Cardiac septum (tissue), 1 donor: ENCODE measurements around the gene GMPR. TPM values are rescaled to one million over a fixed set of nuclear protein-coding genes. Genes with fewer than 3 reads are reported as not detected.
"Not testable (repeated sequence)": the region's sequence is repeated elsewhere in the genome, so short reads cannot be mapped to it uniquely, and the experiment has no call there.

ENCODE experiments used
- DNase-seq: peaks from one replicate; pipeline ENCODE4 v3.0.0-alpha.2; 2020; ENCODE audit warnings: low spot score
- intact Hi-C: fragments of 100-400 bp; cut with DNase I; formaldehyde crosslinking; loops from one replicate; pipeline ENCODE4 v1.14.0; 2022
- total RNA-seq: library from RNA; stranded (reverse); fragmentation: NEBNext Ultra II Directional; extraction: Animal tissue kit (Norgen Biotek cat#: 25700); gene quantifications from one replicate; pipeline ENCODE4 v1.2.1, GENCODE V29; 2021
- donor health status: DM: no; HTN: no; CAD: no.

GMPR gene
- total RNA-seq, 1 donor from 2014 or later: 71.0 TPM

GRCh38 chr6:16263464-16264099 lies 25.2 kb downstream of the GMPR start:
- intact Hi-C loops, DNase-seq: not testable (repeated sequence)

DNA sequence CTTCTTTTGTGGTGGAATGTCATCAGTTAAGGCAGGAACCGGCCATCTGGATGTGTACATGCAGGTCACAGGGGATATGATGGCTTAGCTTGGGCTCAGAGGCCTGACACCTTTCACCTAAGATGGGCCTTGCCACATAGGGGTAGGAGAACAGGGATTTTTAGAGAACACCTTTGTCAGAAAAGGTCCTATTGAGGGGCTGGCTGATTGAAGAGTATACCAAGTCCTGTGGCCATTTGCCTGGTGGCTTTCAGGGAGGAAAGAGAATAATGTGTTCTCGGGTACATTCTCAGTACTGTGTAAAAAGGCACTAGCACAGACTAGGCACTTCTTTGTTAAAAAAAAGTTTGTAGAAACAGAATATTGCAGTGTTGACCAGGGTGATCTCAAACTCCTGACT lies 26.4 kb downstream of the GMPR start:
- intact Hi-C loops: no loop called here
- no peak for DNase-seq

GRCh38 chr6:16265351-16266341 lies 27.3 kb downstream of the GMPR start:
- DNase-seq: no peak
- intact Hi-C loops: no loop called here

DNA sequence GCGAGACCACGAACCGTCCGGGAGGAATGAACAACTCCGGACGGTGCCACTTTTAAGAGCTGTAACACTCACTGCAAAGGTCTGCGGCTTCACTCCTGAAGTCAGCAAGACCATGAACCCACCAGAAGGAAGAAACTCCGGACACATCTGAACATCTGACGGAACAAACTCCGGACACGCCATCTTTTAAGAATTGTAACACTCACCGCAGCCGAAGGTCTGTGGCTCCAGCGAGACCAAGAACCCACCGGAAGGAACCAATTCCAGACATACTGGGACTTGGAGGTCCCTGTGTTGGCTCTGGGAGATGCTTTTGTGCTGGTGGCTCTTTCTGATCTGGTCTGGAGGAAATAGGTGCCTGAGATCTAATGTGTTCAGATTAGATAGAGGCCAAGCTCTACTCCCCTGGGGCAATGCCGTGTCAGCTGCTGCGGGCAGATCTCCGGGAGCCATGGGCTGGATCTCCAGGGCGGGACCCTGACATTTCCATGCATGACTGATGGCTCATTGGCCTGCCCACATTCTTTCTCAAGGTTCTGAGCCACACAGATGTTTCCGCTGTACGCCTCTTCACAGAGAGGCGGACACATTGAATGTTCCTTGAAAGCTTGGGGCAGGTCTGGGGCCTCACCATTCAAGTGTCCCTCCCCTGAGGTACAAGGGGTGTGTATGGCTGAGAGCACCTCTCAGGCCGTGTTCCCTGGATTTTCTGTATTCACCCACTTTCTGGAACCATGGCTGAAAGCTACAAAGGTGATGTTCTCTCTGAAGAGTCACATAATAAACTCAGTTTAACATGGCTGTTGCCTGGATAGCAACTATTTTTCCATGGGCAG lies 29.3 kb downstream of the GMPR start:
- no peak for DNase-seq
- intact Hi-C loops: no loop called here

GRCh38 chr6:16269442-16270070 lies 31.2 kb downstream of the GMPR start:
- intact Hi-C loops, DNase-seq: not testable (repeated sequence)

DNA sequence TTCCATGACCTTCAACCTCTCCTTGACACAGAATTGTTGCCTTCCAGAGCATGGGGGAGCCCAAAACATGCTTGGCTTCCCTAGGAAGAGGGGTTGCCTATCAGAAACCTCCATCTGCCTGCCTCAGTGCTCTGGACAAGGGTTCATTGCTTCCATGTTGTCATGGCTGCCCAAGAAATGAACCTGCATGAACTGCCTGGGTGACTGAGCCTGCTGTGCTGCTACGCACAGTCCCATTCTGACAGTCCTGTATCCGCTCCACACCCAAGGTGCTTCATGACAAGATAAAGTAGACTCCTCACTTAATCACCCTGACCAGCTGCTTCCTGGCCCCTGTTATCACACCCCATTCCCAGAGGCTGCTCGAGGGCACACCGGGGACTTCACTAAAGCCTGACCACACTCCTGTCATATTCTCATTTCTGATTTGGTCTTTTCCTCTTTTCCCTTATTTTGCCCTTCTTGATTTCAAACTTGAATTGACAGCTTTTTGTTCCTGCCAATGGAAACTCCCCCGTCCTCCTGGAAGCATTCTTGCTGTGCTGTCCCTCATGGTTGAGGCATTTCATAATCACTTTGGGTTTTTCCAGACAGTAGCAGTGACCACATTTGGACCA lies 31.9 kb downstream of the GMPR start:
- intact Hi-C loops: no loop called here
- DNase-seq: no peak

DNA sequence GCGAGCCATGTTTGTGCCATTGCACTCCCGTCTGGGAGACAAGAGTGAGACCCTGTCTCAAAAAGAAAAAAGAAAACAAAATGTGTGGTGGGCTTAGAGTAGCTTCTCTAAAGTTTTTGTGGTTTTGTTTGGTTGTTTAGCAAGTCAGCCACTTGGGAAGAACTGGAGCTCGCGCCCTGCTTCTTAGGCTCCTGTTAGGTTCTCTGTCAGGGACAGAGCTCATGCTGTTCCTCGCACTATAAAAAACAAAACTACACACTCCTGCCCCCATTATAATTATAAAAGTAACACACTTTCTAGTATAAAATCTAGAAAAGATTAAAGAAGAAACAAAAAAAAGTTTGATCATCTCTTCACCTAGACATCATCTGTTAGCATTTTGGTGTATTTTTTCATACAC lies 33.0 kb downstream of the GMPR start:
- DNase-seq: no peak
- intact Hi-C loops: no loop called here

DNA sequence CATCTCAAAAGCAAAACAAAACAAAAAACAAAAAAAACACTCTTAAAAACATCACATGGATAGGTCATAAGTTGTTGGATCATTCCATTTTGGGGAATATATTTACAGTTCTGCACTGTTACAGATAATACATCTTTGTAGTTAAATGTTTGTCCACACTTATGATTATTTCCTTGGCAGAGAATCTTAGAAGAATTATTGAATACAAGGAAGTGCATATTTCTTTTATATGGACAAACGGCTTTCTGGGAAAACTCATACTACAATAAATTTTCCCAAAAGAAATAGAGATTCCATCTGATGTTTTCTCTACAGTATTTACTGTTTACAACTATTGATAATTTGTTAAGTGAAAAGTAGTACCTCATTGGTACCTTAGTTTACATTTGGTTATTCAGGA lies 33.8 kb downstream of the GMPR start:
- intact Hi-C loops: no loop called here
- no peak for DNase-seq

- no peak for DNase-seq
- intact Hi-C loops: no loop called here
Measured at GRCh38 chr6:16273256-16273655, 34.9 kb downstream of the GMPR start.

- intact Hi-C loops: no loop called here
- no peak for DNase-seq
Measured at GRCh38 chr6:16274483-16274882, 36.1 kb downstream of the GMPR start.

- no peak for DNase-seq
- intact Hi-C loops: no loop called here
Measured at GRCh38 chr6:16274885-16275589, 36.6 kb downstream of the GMPR start.

DNA sequence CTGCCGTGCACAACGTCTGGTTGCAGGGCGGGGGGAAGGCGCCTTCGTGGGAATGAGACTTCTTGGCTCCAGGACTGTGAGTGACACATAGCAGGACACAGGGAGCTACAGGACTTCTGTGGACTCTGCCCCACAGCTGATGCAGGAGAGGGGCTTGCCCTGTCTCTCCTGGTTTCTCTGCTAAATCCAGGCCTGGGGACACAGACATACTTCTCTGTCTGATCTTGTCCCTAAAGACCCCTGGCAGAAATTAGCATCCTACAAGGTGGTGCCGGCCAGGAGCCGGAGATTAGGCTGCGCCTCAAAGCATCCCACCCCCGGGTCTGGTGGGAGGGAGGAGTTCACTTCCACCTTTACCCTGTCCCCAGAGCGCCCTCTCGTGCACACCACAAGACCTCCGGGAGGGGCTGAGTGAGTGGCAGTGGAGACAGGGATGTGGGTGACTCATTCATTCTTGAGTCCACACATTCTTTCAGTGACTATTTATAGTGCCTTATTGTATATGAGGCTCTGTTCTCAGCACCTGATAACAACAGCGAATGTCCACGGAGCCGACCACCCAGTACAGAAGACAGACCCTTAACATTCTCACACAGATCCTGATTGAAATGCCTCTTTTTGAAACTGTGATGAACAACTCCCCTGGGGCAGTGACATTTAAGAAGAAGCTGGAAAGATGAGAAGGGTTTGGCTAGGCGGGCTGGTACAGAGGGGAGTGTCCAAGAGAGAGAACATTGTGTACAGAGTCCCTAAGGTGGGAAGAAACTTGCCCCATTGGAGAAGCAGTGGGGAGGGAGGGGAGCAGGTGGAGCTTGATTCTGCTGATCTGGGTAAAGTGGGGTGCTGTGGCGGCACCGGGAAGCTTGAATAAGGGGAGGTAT lies 39.0 kb downstream of the GMPR start:
- DNase-seq: peak; percentile 91
- intact Hi-C loops: loop anchor here (1.0 to 2.0 kb wide), 2 partner anchors 32 to 39 kb away; partner anchors contain the start of gene GMPR

GRCh38 chr6:16278048-16278724 lies 39.8 kb downstream of the GMPR start:
- no peak for DNase-seq
- intact Hi-C loops: no loop called here

GRCh38 chr6:16278750-16279149 lies 40.4 kb downstream of the GMPR start:
- DNase-seq: no peak
- intact Hi-C loops: no loop called here

GRCh38 chr6:16279243-16279642 lies 40.9 kb downstream of the GMPR start:
- intact Hi-C loops: no loop called here
- no peak for DNase-seq

GRCh38 chr6:16282370-16282769 lies 44.0 kb downstream of the GMPR start:
- DNase-seq: no peak
- intact Hi-C loops: no loop called here

DNA sequence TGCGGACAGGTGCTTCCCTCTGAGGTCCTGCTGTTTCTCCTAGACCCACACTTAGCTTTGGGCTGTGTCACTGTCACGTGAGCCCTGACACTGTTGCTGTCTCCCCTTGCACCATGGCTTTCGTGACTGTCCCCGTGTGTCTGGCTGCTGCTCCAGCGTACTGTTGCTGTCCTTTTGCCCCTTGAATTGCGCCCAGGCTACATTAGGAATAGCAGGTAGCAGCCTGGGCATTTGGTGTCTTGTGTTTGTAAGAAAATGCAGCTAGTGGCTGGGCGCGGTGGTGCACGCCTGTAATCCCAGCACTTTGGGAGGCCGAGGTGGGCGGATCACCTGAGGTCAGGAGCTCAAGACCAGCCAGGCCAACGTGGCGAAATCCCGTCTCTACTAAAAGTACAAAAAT lies 46.1 kb downstream of the GMPR start:
- no peak for DNase-seq

More for the DNA sequence above, 46.1 kb downstream of the GMPR start:
- intact Hi-C loops: no loop called here
